Calu3 (cell line): ENCODE results near the gene FAF1. TPM values are rescaled to one million over a fixed set of nuclear protein-coding genes. Genes with fewer than 3 reads are reported as not detected.
A peak's percentile ranks its signal among the peaks of the same experiment; 100 is the strongest.

Experiments
- BruUV-seq: library from RNA; stranded (reverse); fragments of 400-500 nt; replicated peaks from 2 replicates; lab custom pipeline; 2021; lab: Mats Ljungman, UMichigan
- CTCF ChIA-PET: fragments of 300-600 bp; sonication (Branson Sonifier 250); formaldehyde crosslinking; loops from one replicate; lab custom pipeline; 2022; ENCODE audit warnings: antibody characterized with exemption; lab: Charles Lee
- DNase-seq: peaks from one replicate; pipeline ENCODE4 v3.0.0; 2022
- H3K27ac Mint-ChIP-seq: one replicate; pipeline ENCODE4 v1.8.0; 2022; ENCODE audit warnings: mixed read lengths; ENCODE audit not compliant: unreplicated experiment
- H3K27me3 Mint-ChIP-seq: one replicate; pipeline ENCODE4 v1.8.0; 2022; ENCODE audit warnings: mixed read lengths; ENCODE audit not compliant: unreplicated experiment
- H3K36me3 Mint-ChIP-seq: one replicate; pipeline ENCODE4 v1.8.0; 2022; ENCODE audit warnings: mild to moderate bottlenecking, moderate library complexity, mixed read lengths; ENCODE audit not compliant: insufficient read depth, unreplicated experiment
- H3K4me1 Mint-ChIP-seq: one replicate; pipeline ENCODE4 v1.8.0; 2022; ENCODE audit warnings: mild to moderate bottlenecking, low read depth, mixed read lengths; ENCODE audit not compliant: unreplicated experiment
- H3K4me3 Mint-ChIP-seq: one replicate; pipeline ENCODE4 v1.8.0; 2022; ENCODE audit warnings: mild to moderate bottlenecking, low read depth, moderate library complexity, mixed read lengths; ENCODE audit not compliant: unreplicated experiment
- H3K9me3 Mint-ChIP-seq: one replicate; pipeline ENCODE4 v1.8.0; 2022; ENCODE audit warnings: low read depth, mixed read lengths; ENCODE audit not compliant: unreplicated experiment
- CTCF ChIP-seq: fragments of 200-600 bp; IDR thresholded peaks from one replicate; pipeline ENCODE4 v1.8.0; 2022; ENCODE audit warnings: antibody characterized with exemption; ENCODE audit not compliant: unreplicated experiment
- intact Hi-C: fragments of 100-400 bp; cut with micrococcal nuclease; formaldehyde crosslinking; loops from one replicate; pipeline ENCODE4 v1.10.0; 2022; ENCODE audit not compliant: unreplicated experiment
- total RNA-seq: library from RNA; stranded (reverse); gene quantifications from 2 replicates; pipeline ENCODE4 v1.2.3, GENCODE V29; 2022

FAF1 gene
- total RNA-seq, 1 experiment from 2014 or later = 104 TPM

- no TSS peak for BruUV-seq
- no peak for TF ChIP-seq CTCF
- Mint-ChIP-seq H3K4me3 (no peak overlapping the region), H3K4me1 (peaks cover 20% of the 10 kb centered on the region), H3K9me3 (no peaks in the 10 kb centered on the region), H3K27ac (no peak overlapping the region), H3K27me3 (no peaks in the 10 kb centered on the region), H3K36me3 (peaks cover 27% of the 10 kb centered on the region)
- intact Hi-C loops = loop anchor here (1.0 to 5.0 kb wide), 3 partner anchors 10 to 206 kb away; no protein-coding TSS in a partner anchor
- CTCF ChIA-PET = interaction anchor here (0.9 kb wide), 1 partner anchor 12 kb away, joined by 7 read pairs; the partner anchor contains the start of gene CDKN2C
- DNase-seq = no peak
Observed at GRCh38 chr1:50981741-50982140, 21.7 kb upstream of the FAF1 start.

GRCh38 chr1:50980505-50980904, 20.4 kb upstream of the FAF1 start:
- DNase-seq = no peak
- intact Hi-C loops = loop anchor here (5.0 kb wide), 1 partner anchor 207 kb away; no protein-coding TSS in a partner anchor
- TF ChIP-seq CTCF = no peak
- no peaks in the 10 kb centered on the region for H3K9me3 Mint-ChIP-seq
- peaks cover 34% of the 10 kb centered on the region for H3K36me3 Mint-ChIP-seq
- H3K4me1 Mint-ChIP-seq = peaks cover 15% of the 10 kb centered on the region
- H3K27me3 Mint-ChIP-seq = no peaks in the 10 kb centered on the region
- no TSS peak for BruUV-seq
- H3K27ac Mint-ChIP-seq = peak overlapping the region; percentile 96
- peak overlapping the region; percentile 78 for H3K4me3 Mint-ChIP-seq
- CTCF ChIA-PET = no interaction called here

- BruUV-seq = no TSS peak
- H3K27me3 Mint-ChIP-seq = no peaks in the 10 kb centered on the region
Observed at GRCh38 chr1:50979937-50980336, 19.9 kb upstream of the FAF1 start.

GRCh38 chr1:50978852-50979781, 19.1 kb upstream of the FAF1 start:
- Mint-ChIP-seq H3K4me1 (peaks cover 16% of the 10 kb centered on the region), H3K9me3 (no peaks in the 10 kb centered on the region), H3K27ac (peak overlapping the region; percentile 96), H3K27me3 (no peaks in the 10 kb centered on the region), H3K36me3 (peaks cover 43% of the 10 kb centered on the region), H3K4me3 (peak overlapping the region; percentile 78)
- CTCF ChIA-PET = interaction anchor here (0.6 to 1.1 kb wide), 2 partner anchors 10 to 201 kb away, joined by 4 to 7 read pairs; no protein-coding TSS in a partner anchor
- intact Hi-C loops = no loop called here
- TSS peak; percentile 25 for BruUV-seq
- no peak for TF ChIP-seq CTCF
- DNase-seq = peak; percentile 53

More at GRCh38 chr1:50979937-50980336, 19.9 kb upstream of the FAF1 start:
- Mint-ChIP-seq H3K27ac (peak overlapping the region; percentile 96), H3K9me3 (no peaks in the 10 kb centered on the region), H3K4me3 (peak overlapping the region; percentile 78), H3K36me3 (peaks cover 35% of the 10 kb centered on the region), H3K4me1 (peaks cover 10% of the 10 kb centered on the region)
- intact Hi-C loops = loop anchor here (5.0 kb wide), 1 partner anchor 207 kb away; no protein-coding TSS in a partner anchor
- no peak for TF ChIP-seq CTCF
- DNase-seq = no peak
- CTCF ChIA-PET = interaction anchor here (1.1 kb wide), 1 partner anchor 11 kb away, joined by 4 read pairs; no protein-coding TSS in a partner anchor
